LNCAP (cell line): ENCODE measurements around the gene HNRNPAB.

Experiments used
- TF ChIP-seq, protein P1 (sequence below): fragments of 450-650 bp; IDR thresholded peaks from 2 replicates; pipeline ENCODE4 v1.5.1; 2017; ENCODE audit warnings: mild to moderate bottlenecking

The HNRNPAB gene

DNA sequence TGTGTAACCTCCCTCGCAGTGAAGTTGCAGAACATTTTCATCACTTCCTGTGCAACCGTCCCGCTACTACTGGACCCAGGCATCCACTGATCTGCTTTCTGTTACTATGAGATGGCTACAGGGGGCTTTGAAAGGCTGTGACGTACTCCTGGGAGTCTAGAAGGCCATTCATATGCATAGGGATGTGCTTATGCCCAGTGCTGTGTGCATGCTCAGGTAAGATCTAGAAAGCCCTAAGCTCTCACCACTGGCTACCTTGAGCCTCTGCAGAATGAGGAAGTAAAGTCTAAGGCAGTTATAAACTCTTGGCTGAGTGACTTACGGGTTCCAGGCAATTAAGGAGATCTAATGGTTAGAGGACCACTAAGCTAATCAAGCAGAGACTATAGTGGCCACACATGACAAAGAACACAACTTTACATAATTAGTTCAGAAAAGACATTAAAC, 11.8 kb downstream of the HNRNPAB start:
- TF ChIP-seq, protein P1, sequence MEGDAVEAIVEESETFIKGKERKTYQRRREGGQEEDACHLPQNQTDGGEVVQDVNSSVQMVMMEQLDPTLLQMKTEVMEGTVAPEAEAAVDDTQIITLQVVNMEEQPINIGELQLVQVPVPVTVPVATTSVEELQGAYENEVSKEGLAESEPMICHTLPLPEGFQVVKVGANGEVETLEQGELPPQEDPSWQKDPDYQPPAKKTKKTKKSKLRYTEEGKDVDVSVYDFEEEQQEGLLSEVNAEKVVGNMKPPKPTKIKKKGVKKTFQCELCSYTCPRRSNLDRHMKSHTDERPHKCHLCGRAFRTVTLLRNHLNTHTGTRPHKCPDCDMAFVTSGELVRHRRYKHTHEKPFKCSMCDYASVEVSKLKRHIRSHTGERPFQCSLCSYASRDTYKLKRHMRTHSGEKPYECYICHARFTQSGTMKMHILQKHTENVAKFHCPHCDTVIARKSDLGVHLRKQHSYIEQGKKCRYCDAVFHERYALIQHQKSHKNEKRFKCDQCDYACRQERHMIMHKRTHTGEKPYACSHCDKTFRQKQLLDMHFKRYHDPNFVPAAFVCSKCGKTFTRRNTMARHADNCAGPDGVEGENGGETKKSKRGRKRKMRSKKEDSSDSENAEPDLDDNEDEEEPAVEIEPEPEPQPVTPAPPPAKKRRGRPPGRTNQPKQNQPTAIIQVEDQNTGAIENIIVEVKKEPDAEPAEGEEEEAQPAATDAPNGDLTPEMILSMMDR = no peak

DNA sequence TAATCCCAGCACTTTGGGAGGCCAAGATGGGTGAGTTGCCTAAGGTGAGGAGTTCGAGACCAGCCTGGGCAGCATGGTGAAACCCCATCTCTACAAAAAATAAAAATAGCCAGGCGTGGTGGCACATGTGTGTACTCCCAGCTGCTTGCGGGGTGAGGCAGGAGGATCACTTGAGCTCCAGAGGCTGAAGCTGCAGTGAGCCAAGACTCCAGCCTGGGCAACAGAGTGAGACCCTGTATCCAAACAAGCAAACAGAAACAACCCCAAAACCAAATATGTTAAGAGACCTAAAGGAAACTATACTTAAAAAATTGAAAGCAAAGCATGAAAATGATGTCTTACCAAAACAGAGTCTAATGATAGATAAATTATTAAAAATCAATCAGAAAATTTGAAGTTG, 12.4 kb downstream of the HNRNPAB start:
- TF ChIP-seq, protein P1 = no peak

GRCh38 chr5:178218237-178218776, 14.0 kb downstream of the HNRNPAB start:
- TF ChIP-seq, protein P1 = no peak

DNA sequence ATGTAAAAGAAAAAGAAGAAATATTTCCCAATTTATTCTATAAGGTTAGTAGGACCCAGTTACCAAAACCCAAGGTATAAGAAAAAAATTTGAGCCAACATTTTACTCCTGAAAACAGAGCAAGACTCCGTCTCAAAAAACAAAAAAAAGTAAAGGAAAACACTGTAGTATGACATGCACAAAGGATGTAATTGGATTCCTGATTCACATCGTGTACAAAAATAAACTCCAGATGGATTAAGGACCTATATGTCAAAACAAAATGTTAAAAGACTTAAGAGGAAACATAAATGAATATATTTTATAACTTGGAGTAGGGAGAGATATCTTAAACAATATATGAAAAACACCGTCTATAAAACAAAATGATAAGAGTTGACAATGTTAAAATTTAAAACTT, 14.5 kb downstream of the HNRNPAB start:
- TF ChIP-seq, protein P1 = no peak

- TF ChIP-seq, protein P1 = no peak
Observed at GRCh38 chr5:178221282-178221681, 16.9 kb downstream of the HNRNPAB start.

DNA sequence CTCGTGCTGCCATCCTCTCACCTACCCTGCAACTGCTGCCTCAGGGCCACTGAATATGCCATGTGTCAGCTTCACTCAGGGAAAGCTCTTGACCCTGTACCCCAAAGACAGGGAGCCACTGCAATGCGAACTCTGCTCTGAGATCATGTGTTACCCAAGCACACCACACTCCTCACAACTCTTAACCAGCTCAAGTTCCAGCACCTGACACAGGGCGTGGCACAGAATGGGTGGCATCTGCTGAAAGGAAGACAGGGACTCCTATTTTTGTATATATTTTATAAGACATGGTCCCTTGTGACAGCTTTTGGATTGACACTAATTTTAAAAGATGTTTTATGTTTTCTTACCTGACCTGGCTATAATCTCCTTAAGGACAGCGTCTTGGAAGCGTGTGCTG, 17.5 kb downstream of the HNRNPAB start:
- TF ChIP-seq, protein P1 = no peak

GRCh38 chr5:178222292-178222691, 18.0 kb downstream of the HNRNPAB start:
- TF ChIP-seq, protein P1 = no peak

DNA sequence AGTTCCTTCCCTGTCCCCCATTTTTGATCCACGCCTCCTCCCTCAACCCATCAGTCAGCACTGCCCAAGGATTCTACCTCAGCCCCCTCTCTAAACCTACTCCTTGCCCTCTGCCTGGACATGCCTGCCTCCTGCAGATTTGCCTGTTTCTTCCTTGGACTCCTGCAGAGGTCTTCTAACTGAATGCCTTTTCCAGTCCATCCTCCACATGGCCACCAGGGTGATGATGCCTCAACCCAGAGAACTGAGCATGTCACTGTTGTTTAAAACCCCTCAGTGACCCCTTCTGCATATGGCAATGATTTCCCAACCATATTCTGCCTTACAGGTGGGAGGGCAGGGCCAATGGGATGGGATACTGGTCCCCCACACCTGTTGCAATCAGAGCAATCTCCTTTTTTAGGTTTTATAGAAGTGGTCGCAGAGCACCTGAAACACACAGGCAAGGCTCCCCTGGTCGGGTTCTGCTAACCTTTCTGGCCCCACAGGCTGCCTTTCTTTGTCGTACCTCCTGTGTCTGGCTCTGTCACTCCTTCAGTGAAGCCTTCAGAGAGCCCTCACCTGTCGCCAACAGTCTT, 19.0 kb downstream of the HNRNPAB start:
- TF ChIP-seq, protein P1 = no peak
